LNCAP (cell line): Measurements from ENCODE around the gene ARHGAP32.

Source experiments
- CTCF ChIP-seq: fragments of 450-650 bp; IDR thresholded peaks from 2 replicates; pipeline ENCODE4 v1.5.1; 2017; ENCODE audit warnings: mild to moderate bottlenecking

Gene ARHGAP32

DNA sequence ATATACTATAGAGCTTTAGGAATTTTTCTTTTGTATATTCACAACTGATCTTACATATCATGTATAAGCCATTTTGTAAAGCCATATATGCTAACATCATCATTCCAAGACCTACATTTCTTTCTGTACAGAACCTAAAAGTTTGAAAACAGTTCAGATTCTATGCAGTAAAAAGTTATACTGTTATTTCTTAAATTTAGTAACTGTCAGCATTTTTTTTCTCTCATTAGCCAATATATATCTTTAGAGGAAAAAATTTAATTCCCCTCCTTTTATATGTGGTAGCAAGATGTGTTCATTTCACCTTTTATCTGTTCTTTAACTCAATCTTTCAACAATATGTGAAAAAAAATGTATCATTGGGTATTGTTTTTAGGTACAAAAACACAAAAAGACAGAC, 129.0 kb downstream of the ARHGAP32 start:
- TF ChIP-seq CTCF = no peak

DNA sequence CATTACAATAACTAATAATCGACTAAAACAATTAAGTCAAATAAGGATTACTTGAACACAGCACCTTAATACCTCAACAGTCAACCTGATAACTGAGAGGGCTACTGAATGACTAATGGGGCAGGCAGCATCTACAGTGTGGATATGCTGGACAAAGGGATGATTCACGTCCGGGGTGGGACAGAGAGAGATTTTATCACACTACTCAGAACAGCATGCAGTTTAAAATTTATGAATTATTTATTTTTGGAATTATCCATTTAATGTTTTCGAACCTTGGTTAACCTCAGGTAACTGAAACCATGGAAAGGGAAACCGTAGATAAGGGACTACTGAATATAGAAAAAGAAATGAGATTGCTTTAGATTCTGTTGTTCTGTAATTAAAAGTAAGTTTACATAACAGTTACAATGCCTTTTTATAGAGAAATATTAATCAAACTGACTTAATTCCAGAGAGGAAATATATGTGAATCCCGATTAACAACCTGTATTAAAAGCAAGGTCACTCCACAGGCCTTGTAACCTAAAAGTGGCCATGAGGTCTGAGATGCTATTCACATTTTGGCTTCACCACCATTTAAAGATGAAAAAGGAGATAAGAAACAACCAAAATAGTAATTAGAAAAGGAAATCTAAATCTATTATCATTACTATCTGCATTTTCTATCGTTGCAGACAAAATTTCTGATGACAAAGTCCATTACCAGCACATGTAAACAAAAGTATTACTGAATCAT, 130.5 kb downstream of the ARHGAP32 start:
- no peak for TF ChIP-seq CTCF

DNA sequence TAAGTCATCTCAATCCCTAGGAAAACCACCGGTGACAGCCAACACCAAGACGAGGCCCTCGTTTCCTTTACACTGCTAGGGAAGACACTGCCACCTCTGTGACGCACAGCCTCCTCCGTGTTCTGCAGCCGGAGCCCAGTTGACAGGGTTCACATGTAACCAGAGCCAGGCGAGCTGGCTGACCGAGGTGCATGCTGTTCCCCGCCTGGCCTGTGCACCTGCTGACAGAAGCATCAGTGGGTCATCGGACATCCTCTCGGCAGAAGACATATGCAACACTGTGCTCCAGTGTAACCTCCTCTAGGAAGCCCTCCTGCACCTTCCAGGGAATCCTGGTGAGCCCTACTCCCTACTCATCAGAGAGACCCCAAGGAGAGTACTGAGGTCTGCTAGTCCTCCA, 135.2 kb downstream of the ARHGAP32 start:
- no peak for TF ChIP-seq CTCF

- TF ChIP-seq CTCF = no peak
Observed at GRCh38 chr11:129055196-129055595, 136.9 kb downstream of the ARHGAP32 start.

- TF ChIP-seq CTCF = no peak
Observed at GRCh38 chr11:129048911-129049310, 143.2 kb downstream of the ARHGAP32 start.

- TF ChIP-seq CTCF = no peak
Observed at GRCh38 chr11:129045150-129045549, 147.0 kb downstream of the ARHGAP32 start.

DNA sequence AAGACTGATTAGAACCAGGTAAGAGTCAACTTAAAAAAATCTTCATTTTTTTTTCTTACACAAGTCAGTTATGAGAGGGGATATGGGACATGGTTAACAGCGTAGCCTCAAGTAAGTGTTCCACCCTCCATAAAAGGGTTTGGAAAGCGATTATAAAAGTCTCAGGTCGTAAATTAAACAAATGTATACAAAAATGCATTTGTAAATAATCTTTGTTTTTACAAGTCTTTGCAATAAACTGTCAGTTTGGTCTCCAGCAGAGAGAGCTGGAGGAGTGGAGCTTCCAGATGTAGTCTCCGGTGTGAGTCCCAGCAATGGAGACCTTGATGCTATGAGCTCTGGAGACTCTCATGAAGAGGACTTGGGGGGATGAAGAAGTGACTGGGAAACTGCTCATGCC, 149.6 kb downstream of the ARHGAP32 start:
- no peak for TF ChIP-seq CTCF

DNA sequence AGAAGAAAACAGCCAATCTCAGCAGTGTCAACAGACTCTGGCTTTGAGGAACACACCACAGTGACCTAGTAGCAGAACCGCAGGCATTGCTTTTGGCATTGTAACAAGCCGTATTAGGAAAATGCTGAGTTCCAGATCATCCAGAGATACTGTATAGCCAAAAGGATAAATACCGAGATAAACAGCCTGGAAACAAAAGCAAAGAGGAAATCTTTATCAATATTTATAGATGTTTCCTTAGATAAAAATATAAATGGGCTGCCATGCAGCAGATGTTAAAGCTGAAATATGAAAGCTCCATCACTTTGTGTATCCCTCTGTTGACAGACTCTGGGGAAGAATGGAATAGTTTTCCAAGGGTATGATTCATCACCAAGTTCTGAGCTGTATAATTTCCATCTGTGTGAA, 150.5 kb downstream of the ARHGAP32 start:
- no peak for TF ChIP-seq CTCF
